HEK293T (cell line): ENCODE data around the gene CALHM6.

Source experiments
- ARNT ChIP-seq: fragments of 450-650 bp; IDR thresholded peaks from 2 replicates; pipeline ENCODE4 v1.6.1; 2017; ENCODE audit warnings: mild to moderate bottlenecking
- FOXM1 ChIP-seq: fragments of 450-650 bp; IDR thresholded peaks from 2 replicates; pipeline ENCODE4 v1.6.1; 2017; ENCODE audit warnings: mild to moderate bottlenecking, borderline replicate concordance
- SP1 ChIP-seq: fragments of 450-650 bp; IDR thresholded peaks from 2 replicates; pipeline ENCODE4 v1.6.1; 2017
- SUZ12 ChIP-seq: fragments of 450-650 bp; IDR thresholded peaks from 2 replicates; pipeline ENCODE4 v1.6.1; 2016; ENCODE audit warnings: mild to moderate bottlenecking
- TARDBP ChIP-seq: fragments of 450-650 bp; IDR thresholded peaks from 2 replicates; pipeline ENCODE4 v1.6.1; 2016
- ZNF384 ChIP-seq: fragments of 450-650 bp; IDR thresholded peaks from 2 replicates; pipeline ENCODE4 v1.6.1; 2016

- TF ChIP-seq SUZ12 = no peak
- TF ChIP-seq TARDBP = no peak
- no peak for TF ChIP-seq ZNF384
- no peak for TF ChIP-seq FOXM1
- no peak for TF ChIP-seq SP1
- TF ChIP-seq ARNT = no peak
Observed at GRCh38 chr6:116452531-116452930, 8.6 kb upstream of the CALHM6 start.
